ENCODE data around the gene PLCB4.

The PLCB4 gene

DNA sequence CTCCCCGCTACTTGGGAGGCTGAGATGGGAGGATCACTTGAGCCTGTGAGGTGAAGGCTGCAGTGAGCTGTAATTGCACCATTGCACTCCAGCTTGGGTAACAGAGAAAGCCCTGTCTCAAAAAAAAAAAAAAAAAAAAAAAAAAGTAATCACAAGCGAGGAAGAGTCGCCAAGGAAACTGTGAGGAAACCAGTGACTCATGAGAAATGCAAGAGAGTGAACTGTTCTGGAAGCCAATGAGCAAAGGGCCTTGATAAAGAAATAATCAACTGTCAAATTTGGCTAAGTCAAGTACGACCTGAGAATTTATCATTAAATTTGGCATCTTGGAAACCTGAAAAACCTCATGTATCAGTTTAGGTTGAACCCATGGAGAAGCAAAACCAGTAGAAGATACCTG, 429.4 kb downstream of the PLCB4 start:
- no peak for DNase-seq (ENCODE audit: low spot score)

DNA sequence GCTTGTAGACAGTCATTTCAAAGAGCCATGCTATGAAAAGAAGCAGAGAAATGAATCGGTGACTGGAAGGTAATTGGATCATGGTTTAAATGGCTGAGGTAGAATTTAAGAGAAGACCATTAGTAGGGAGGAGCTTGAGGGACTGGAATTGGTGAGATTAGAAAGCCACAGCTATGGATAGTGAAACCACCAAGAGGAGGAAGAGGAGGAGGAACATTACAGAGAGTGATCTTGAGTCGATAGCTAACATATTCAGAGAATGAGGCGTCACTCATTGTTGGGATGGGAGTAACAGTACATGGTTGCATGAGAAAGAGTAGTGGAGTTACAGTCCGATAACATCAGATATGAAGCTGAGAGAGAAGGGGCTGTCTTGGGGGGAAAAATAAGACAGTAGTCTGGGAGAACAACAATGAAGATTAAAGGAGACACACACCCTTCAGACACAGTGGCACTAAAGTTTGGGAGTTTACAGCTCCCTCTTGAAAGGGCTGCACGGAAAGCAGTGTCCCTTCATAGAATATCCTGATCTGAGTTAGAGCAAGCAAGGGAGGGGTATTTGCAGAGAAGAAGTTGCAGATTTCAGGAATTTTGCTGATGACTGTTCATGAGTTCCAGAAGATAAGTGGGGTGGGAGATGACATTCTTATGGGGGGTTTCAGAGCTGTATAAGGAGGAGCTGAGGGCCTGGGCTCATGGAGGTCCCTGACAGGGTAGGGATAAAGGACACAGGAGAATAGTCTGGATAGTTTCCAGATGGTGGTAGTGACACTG, 430.4 kb downstream of the PLCB4 start:
- no peak for DNase-seq (ENCODE audit: low spot score)

DNA sequence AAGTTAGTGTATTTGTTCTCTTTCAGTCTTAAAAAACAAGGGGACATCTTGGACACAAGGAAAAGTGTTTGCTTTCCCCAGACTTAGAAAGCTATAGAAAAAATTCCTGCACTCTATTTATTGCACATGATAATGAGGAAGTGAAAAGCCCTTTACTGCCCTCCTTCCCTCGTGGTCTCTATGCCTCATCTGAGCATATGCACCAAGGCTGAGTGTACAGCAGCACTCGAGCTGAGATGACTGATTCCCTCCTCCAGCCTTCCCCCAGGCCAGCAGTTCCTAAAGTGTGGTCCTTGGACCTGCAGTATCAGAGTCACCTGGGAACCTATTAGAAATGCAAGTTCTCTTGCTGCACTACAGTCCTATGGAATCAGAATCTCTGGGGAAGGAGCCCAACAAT, 431.2 kb downstream of the PLCB4 start:
- DNase-seq (ENCODE audit: low spot score): peak; percentile 68

DNA sequence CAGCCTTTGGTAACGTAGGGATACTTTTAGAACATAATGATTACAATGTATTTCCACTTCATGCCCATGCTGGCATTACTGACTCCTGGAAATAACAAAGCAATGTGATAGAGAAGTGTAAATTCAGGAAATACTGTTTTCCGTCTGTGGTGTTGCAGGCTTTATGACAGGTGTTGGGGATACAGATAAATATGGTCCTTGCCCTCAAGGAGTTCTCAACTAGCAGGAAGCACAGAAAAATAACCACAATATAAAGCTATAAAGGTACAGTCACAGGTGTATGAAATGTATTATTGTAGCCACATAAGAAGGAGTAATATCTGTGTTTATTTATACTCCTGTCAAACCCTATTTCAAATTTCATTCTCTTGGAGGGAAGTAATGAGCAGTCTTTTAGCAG, 432.6 kb downstream of the PLCB4 start:
- DNase-seq (ENCODE audit: low spot score): no peak

DNA sequence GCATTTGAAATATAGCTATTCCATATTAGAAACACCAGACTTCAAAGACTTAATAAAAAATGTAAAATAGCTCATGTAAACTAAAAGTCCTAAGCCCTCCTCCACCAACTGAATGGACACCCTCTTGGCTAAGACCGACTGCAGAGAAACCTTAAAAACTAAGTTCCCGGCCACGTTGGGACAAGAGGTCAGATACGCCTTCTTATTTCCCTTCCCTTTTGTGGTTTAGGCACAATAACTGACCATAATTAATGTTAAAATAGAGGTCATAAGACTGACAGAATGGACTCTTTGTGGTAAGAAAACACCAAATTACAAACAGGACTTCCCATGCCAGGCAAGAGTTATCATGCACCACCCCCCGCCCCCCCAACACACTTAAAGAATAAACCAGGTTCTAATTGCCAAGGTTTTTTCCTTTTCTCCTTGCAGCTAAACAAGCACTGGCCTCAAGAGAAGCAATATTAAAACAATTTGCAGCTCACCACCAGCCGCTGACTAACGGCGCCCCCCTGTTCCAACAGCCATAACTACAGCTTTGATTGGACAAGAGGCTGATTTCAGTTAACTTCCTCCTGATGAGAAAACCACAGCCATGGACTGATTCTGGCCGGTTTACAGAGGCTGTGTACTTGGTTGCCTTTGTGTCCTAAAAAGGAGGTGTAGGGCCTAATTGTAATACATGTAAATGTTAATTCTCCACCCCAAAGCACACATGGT, 434.8 kb downstream of the PLCB4 start:
- peak; percentile 36 for DNase-seq (ENCODE audit: low spot score)

DNA sequence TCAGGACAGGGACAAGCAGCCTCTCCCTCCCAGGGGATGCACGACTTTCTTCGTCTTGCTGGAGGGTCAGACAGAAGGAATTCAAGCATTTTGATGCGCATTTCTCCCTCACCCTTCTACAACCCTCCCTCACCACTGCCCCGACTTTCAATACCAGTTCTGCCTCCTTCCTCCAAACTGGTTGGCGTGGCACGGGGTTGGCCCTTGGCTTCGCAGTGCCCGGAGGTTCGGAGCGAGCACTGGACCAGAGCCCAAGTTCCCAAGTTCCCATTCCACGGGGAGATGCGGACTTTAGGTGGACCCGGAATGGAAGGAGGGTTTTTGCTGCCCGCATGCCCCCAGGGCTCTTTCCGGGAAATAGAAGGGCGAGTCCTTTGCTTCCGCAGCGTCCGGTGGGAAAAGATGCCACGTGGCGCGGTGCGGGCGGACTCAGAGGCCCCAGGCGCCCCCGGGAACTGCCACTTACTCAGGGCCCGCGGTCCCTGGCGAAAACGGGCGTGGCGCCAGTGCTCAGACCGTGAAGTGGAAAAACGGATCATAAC, 437.5 kb downstream of the PLCB4 start:
- no peak for DNase-seq (ENCODE audit: low spot score)

DNA sequence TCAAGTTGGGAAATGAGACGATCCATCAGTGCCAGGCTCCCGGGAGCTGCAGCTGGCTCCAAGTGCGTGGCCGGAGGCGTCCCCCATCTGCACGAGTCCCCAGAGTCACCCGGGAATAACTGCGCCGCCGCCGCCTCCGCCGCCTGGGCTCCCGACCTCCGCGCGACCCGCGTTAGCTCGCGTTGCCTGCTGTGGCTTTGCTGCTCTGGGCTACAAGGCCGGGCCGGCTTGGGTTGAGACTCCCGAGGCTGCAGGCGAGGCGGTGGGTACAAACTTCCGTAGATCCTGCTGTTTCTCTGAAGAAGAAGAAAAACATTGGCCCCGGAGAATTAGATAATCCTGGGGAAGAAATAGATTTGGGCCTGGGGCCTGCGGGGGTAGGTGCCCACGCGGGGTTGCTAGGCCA, 438.1 kb downstream of the PLCB4 start:
- no peak for DNase-seq (ENCODE audit: low spot score)

DNA sequence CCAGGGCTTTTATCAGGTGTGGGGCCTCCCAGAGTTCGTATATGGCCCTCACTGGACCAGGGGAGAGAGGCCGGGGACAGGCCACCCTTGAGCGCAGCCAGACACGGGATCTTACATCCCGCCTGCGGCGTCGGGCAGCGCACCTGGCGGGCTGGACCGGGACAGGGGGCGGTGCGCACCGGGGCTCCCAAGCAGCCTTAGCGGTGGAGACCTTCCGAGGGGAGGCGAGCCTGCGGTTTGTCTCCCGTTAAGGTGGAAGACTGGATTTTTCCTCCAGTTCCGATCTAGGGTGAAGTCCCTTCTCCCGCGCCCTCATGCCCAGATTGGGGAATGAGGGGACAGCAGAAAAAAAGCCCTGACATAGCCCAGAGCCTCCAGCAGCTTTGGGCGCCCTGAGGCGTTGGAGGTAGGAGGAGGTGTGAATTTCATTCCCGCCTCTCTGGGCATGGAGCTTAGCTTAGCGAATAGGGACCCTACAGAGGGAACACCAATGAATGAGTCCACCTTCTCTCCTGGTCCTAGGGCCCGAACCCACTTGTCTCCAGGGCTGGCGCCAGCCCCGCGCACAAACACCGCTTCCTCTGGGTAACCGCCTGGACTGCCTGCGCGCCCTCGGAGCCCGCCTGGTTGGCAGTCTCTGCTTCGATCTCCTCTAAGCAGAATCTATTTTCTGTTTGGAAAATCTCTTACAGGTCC, 438.8 kb downstream of the PLCB4 start:
- no peak for DNase-seq (ENCODE audit: low spot score)

DNA sequence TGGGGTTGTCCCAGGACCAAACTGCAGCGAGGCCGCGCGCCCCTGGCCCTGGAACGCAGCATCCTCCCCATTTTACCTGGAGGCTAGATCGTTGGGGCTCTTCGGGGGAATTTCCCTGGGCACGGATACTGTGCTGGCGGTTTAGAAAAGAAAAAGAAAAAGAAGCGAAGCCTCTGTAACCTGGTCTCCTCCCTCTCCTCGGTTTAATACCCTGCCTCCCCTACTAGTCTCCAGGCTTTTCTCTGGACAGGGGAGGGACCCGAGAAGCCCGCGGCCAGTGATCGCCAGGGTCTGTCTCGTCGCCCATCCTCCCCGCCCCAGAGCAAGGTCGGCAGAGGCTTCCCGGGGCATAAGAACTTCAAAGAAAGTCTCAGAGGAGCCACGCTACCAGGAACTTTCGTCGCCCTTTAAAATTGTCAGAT, 439.4 kb downstream of the PLCB4 start:
- no peak for DNase-seq (ENCODE audit: low spot score)

DNA sequence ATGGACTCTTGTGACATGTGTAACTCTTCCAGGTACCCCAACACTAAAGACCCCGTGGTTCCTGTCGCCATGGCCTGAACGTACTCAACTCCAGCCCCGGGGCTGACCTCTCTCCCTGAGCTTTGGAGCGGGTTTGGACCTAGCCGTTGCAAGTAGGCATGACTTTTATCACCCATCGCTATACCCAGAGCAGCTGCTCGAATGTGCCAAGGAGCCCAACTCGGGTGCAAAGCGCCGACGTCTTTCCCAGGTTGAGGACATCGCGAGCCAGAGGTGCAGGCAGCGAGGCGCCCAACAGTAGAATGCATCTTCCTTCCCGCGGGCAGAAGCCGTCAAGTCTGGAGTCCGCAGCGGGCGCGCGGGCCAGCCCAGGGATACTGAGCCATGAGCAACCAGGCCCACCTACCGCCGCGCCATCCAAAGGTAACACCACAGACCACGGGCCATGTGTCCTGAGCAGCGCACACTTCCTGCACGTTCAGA, 439.9 kb downstream of the PLCB4 start:
- DNase-seq (ENCODE audit: low spot score): no peak

DNA sequence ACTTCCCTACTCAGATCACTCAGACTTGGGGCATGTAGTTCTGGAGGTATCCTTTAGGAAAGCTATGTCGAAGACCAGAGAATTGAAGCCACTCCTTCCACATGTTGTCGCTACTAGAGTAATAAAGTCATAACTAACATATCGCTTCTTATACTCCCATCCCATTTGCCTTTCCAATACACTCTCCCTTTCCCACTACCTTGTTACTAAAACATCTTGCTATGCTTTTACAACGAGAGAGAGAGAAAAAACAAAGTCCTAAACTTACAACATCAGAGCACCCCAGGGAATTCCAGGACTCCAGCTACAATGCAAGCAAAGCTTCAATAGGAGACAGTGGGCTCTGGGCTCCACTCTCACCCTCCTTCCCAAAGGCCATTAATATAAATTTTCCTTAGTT, 440.4 kb downstream of the PLCB4 start:
- DNase-seq (ENCODE audit: low spot score): no peak

DNA sequence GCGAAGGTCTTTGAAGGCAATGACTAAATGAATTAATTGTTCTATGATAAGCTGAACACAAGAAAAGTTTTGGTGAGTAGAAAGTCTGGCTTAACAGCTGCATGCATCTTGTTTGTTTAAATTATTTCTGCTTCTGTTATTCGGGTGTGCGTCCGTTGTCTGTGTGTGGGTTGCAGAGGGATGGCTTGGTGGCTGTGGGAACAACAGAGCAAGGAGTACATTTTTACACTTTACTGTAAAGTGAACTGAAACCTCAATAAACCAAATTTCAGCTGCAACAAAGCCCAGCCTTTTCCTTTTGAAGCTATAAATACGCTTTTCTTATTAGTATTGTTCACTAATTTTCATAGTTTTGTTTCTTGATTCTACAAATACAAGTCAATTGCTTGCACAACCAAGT, 442.0 kb downstream of the PLCB4 start:
- no peak for DNase-seq (ENCODE audit: low spot score)

DNA sequence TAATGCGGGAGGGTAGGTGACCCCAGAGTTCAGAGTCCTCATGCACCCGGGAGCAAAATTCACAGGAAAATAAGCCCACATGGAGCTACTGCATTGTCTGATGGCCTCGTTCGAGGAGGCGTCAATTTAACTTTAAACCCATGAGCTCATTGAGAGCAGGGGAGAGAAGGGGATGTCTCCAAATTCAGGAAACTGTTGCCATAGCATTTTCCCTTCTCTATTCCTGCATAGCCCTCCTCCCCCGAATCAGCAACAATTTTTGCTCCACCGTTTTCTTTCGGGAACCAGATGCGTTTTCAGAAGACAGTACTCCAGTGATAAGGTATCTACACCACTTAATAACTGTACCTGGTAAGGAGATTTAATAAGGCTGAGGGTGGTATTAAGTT, 445.2 kb downstream of the PLCB4 start:
- no peak for DNase-seq (ENCODE audit: low spot score)

DNA sequence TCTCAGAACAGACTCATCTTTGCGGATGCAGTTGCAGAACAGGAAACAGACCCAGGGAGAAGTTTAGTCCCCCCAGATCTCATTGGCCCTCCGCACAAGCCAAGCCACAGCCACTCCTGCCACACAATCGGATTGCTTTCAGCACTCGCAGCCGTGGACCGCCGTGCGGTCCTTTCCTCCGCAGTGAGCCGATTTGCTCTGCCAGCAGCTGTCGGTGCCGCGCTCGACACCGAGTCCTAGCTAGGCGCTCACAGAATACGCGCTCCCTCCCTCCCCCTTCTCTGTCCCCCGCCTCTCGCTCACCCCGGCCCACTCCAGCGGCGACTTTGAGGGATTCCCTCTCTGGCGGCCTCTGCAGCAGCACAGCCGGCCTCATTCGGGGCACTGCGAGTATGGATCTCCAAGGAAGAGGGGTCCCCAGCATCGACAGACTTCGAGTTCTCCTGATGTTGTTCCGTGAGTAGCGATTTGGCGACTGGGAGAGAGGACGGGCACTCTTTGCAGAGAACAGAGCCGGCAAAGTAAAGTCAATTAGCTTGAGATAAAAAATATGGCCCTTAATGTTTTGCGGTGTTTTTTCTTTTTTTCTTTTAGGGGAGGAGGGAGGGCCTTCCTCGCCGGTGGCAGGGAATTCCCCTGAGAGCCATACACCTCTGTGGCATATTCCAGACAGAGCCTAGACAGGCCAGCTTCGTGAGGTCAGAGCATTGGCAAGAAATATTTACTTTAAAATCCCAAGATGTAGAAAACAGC, 445.8 kb downstream of the PLCB4 start, which contains the start of gene LAMP5:
LAMP5 (plus strand) TSS at position 130 of the 753 bp plus-strand sequence; CDS start at position 393, 263 bp downstream.
- DNase-seq (ENCODE audit: low spot score): no peak

DNA sequence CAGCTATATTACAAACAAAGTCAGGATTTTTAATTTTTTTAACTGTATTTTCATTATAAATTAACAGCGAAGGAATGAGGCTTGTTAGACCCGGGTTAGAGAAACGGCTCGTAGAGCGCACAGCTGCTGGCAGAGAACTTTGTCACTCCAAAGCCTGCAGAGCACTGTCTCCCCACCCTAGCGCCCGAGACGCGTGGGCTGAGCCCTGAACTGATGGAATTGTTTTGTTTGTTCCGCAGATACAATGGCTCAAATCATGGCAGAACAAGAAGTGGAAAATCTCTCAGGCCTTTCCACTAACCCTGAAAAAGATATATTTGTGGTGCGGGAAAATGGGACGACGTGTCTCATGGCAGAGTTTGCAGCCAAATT, 446.3 kb downstream of the PLCB4 start:
- DNase-seq (ENCODE audit: low spot score): no peak

DNA sequence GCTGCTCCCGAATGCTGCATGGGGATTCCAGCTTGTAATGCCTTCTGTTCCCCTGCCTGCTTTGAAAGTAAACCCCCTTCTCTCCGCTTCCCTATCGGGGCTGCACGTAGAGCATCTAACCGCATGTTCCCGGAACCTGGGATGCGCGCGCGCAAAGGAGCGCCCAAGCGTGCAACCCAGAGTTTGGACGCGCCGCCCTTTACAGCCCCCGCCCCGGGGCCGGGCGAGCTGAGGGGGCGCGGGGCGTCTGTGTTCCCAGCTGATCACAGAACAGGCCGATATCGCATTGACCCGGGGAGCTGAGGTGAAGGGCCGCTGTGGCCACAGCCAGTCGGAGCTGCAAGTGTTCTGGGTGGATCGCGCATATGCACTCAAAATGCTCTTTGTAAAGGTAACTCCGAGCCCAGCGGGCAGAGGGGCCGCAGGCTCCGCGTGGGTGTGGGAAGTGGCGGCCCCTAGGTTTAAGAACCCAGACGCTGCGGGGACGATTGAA, 446.9 kb downstream of the PLCB4 start:
- no peak for DNase-seq (ENCODE audit: low spot score)

DNA sequence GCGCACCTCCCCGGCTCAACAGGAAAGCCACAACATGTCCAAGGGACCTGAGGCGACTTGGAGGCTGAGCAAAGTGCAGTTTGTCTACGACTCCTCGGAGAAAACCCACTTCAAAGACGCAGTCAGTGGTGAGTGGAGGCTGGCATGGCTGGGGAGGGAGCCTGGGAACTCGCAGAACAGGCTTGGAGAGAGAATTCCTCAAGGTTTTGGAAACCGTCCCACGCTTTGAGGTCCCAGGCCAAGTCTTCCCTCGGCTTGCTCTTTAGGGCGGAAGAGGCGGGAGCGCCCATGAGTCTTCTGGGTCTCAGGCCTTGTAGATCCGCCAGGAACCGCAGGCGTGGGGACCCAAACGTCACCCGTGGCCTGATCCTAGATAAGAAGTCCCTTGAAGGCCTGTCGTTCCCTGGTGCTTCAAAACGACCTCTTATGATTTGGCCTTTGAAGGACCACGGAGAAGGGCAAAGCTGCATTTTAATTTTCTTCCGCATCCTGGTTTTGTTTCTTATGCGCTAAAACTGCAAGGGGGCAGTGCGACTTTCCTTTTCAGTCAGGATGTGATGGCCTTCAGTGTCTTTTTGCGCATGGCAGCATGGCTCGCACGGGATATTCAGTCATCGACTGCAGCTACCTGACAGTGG, 447.5 kb downstream of the PLCB4 start:
- no peak for DNase-seq (ENCODE audit: low spot score)

DNA sequence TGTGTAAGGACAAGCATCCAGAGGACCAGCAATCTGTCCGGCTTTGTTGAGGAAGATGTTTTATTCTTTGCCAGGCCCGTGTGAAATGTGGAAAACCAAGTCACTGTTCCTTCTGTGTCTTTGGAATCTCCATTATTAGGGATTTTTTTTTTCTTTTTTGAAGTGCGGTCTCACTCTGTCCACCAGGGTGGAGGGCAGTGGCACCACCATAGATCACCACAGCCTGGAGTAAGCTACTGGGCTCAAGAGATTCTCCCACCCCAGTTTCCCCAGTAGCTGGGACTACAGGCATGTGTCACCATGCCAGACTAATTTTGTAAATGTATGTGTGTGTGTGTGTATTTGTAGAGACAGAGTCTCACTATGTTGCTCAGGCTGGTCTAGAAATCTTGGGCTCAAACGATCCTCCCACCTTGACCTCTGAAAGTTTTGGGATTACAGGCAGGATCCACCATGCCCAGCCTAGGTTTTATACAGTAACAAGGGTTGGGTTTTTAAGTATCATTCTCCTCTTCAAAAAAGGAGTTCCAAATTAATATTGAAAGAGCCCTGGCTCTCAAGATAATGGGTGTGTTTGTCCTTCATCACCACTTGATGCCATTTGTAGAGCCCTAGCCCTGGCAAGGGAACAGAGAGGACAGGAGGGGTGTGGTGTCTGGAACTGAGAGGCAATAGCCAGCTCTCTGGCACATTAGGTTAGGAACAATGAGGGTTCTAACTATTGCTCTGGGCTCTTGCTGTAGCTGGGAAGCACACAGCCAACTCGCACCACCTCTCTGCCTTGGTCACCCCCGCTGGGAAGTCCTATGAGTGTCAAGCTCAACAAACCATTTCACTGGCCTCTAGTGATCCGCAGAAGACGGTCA, 448.6 kb downstream of the PLCB4 start:
- DNase-seq (ENCODE audit: low spot score): no peak

DNA sequence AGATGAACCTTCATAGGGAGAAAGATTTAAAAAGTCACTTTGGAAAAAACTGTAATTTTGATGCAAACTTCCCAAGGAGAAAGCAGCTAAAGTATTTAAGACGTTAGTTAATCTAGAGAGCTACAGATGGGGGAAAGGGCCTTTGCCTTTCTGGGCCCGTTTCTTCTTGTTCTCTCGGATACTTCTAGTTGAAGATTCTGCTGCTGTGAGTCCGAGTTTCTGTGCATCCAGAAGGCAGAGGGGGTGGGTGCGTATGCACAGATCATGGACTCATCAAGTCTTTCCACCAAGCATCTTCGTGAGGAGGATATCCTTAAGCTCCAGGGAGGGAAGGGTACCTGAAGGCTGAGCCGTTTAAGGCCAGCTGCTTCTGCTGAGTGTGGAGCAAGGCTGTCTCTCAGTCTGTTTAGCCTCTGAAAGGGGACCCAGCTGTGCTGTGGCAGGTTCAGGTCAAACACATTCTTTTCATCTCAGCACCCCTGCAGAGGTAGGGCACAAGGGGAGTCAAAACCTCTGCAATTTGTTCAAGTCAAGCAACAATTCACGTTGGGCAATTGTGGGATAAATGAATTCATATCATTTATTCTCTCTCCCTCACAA, 449.8 kb downstream of the PLCB4 start:
- DNase-seq (ENCODE audit: low spot score): no peak

DNA sequence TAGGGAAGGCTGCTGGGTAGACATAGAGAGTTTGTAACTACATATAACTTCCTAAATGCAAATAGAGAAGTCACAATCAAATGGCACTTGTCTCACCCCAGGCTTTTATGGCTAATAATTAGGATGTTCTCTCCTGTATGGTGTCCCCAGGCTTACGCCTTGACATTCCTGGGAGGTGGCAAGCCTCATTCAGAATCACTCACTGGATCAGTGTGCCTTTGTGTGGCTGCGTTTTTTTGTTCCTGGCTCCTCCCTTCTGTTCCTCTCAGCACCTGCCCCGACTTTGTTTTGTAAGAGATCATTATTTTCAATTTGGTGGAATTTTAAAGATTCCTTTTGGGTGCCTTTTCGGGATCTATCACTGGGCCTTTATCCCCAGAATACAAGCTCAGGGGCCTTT, 451.2 kb downstream of the PLCB4 start:
- no peak for DNase-seq (ENCODE audit: low spot score)

Data from pons (tissue), 1 donor.